Putamen (tissue), 1 donor: ENCODE results near the gene SFT2D1.
A peak's percentile ranks its signal among the peaks of the same experiment; 100 is the strongest.
"Not testable (repeated sequence)": the region's sequence is repeated elsewhere in the genome, so short reads cannot be mapped to it uniquely, and the experiment has no call there.

Experiments
- DNase-seq: peaks from one replicate; pipeline ENCODE4 v3.0.0-alpha.2; 2016; ENCODE audit warnings: low spot score

The SFT2D1 gene

GRCh38 chr6:166342349-166343149 is at the start of gene SFT2D1:
SFT2D1 (minus strand) TSS chr6:166342545; CDS start chr6:166342481, 64 bp downstream.
- DNase-seq: peak; percentile 70

GRCh38 chr6:166389119-166389518 is 46.8 kb upstream of the SFT2D1 start:
- DNase-seq: no peak

GRCh38 chr6:166388290-166389004 is 46.1 kb upstream of the SFT2D1 start:
- no peak for DNase-seq

GRCh38 chr6:166387642-166388289 is 45.4 kb upstream of the SFT2D1 start:
- DNase-seq: no peak

GRCh38 chr6:166387098-166387497 is 44.8 kb upstream of the SFT2D1 start:
- not testable (repeated sequence) for DNase-seq

GRCh38 chr6:166386111-166386510 is 43.8 kb upstream of the SFT2D1 start:
- no peak for DNase-seq

- DNase-seq: not testable (repeated sequence)
Observed at GRCh38 chr6:166383802-166384363, 41.5 kb upstream of the SFT2D1 start.

- peak; percentile 97 for DNase-seq
Observed at GRCh38 chr6:166382933-166383801, 40.8 kb upstream of the SFT2D1 start, which contains the start of gene MPC1. MPC1 (minus strand) TSS chr6:166382940; CDS start chr6:166382876, 64 bp downstream.

GRCh38 chr6:166382500-166382932 is 40.2 kb upstream of the SFT2D1 start:
- no peak for DNase-seq

- DNase-seq: peak; percentile 45
Observed at GRCh38 chr6:166381733-166382499, 39.6 kb upstream of the SFT2D1 start.

GRCh38 chr6:166381381-166381732 is 39.0 kb upstream of the SFT2D1 start:
- DNase-seq: no peak

- no peak for DNase-seq
Observed at GRCh38 chr6:166379800-166380199, 37.5 kb upstream of the SFT2D1 start.

GRCh38 chr6:166379103-166379586 is 36.8 kb upstream of the SFT2D1 start:
- DNase-seq: no peak

- no peak for DNase-seq
Observed at GRCh38 chr6:166377721-166378120, 35.4 kb upstream of the SFT2D1 start.

- DNase-seq: no peak
Observed at GRCh38 chr6:166375013-166375412, 32.7 kb upstream of the SFT2D1 start.

GRCh38 chr6:166370489-166370888 is 28.1 kb upstream of the SFT2D1 start:
- no peak for DNase-seq

GRCh38 chr6:166369782-166370181 is 27.4 kb upstream of the SFT2D1 start:
- DNase-seq: no peak

- DNase-seq: no peak
Observed at GRCh38 chr6:166366921-166367320, 24.6 kb upstream of the SFT2D1 start.

- no peak for DNase-seq
Observed at GRCh38 chr6:166365806-166366205, 23.5 kb upstream of the SFT2D1 start.

- DNase-seq: peak; percentile 61
Observed at GRCh38 chr6:166365221-166365620, 22.9 kb upstream of the SFT2D1 start.
